H1 (cell line): ENCODE data around the gene DAPK2. TPM values are rescaled to one million over a fixed set of nuclear protein-coding genes. Genes with fewer than 3 reads are reported as not detected.

Source experiments
- CTCF ChIA-PET: fragments of 300-600 bp; sonication (Branson Sonifier 250); formaldehyde crosslinking; loops from one replicate; lab custom pipeline; 2021; ENCODE audit not compliant: partially characterized antibody; lab: Charles Lee
- POLR2A ChIA-PET: fragments of 300-600 bp; sonication (Branson Sonifier 250); formaldehyde crosslinking; loops from one replicate; lab custom pipeline; 2021; ENCODE audit warnings: inconsistent platforms; ENCODE audit not compliant: partially characterized antibody; lab: Charles Lee
- DNase-seq, 2 experiments: peaks; one replicate each; pipeline versions ENCODE4 v3.0.0 to v3.0.0-alpha.2; 2010 to 2022; ENCODE audit warnings: low spot score in 2 of 2, low read depth in 1 of 2, mixed read lengths in 1 of 2
- FAIRE-seq: peaks from 2 replicates; lab custom pipeline; 2011; peaks lifted over from hg19 to GRCh38; lab: Jason Lieb, UNC
- H2AFZ ChIP-seq: 2 replicates; pipeline ENCODE4 v1.8.1; 2012; ENCODE audit warnings: low read length, inconsistent platforms
- H2AK5ac ChIP-seq: 2 replicates; pipeline ENCODE4 v1.6.1; 2013; ENCODE audit warnings: low read depth, low read length
- H2BK120ac ChIP-seq: replicated peaks from 2 replicates; pipeline ENCODE3; 2013; ENCODE audit warnings: low read depth, low read length, inconsistent platforms
- H2BK12ac ChIP-seq: 2 replicates; pipeline ENCODE4 v1.6.1; 2013; ENCODE audit warnings: low read depth, low read length
- H2BK15ac ChIP-seq: 2 replicates; pipeline ENCODE4 v1.6.1; 2013; ENCODE audit warnings: low read length
- H2BK20ac ChIP-seq: 2 replicates; pipeline ENCODE4 v1.6.1; 2013; ENCODE audit warnings: low read length
- H2BK5ac ChIP-seq: 2 replicates; pipeline ENCODE4 v1.6.1; 2013; ENCODE audit warnings: low read depth, low read length
- H3K14ac ChIP-seq: 2 replicates; pipeline ENCODE4 v1.6.1; 2013; ENCODE audit warnings: inconsistent platforms; ENCODE audit not compliant: insufficient read length
- H3K18ac ChIP-seq: 2 replicates; pipeline ENCODE4 v1.6.1; 2013; ENCODE audit warnings: low read length; ENCODE audit errors: extremely low read depth
- H3K23ac ChIP-seq: 2 replicates; pipeline ENCODE4 v1.6.1; 2013; ENCODE audit warnings: inconsistent platforms; ENCODE audit not compliant: insufficient read length
- H3K23me2 ChIP-seq: 2 replicates; pipeline ENCODE4 v1.6.1; 2013; ENCODE audit warnings: low read depth, low read length
- H3K27ac ChIP-seq: 2 replicates; pipeline ENCODE4 v1.6.1; 2011; ENCODE audit warnings: low read depth, low read length, inconsistent platforms
- H3K27me3 ChIP-seq, 4 experiments: replicated peaks in 1 of 4; 1 replicate in 1 of 4; 2 replicates in 3 of 4; pipeline versions ENCODE4 v1.6.1 to v1.8.1; 2011 to 2013; ENCODE audit warnings: low read length in 3 of 4, mild to moderate bottlenecking in 3 of 4, inconsistent platforms in 2 of 4, mixed read lengths in 2 of 4, moderate library complexity in 1 of 4; ENCODE audit not compliant: control insufficient read depth in 3 of 4, insufficient read depth in 3 of 4; ENCODE audit errors: extremely low read depth in 1 of 4
- H3K36me3 ChIP-seq, 4 experiments: 2 replicates each; pipeline versions ENCODE4 v1.6.1 to v1.8.1; 2011 to 2013; ENCODE audit warnings: mild to moderate bottlenecking in 4 of 4, low read length in 3 of 4, moderate library complexity in 2 of 4, control low read depth in 1 of 4, inconsistent platforms in 1 of 4; ENCODE audit not compliant: insufficient read depth in 4 of 4, control insufficient read depth in 2 of 4
- H3K4ac ChIP-seq: replicated peaks from 2 replicates; pipeline ENCODE3; 2013; ENCODE audit warnings: low read length, low read depth, mixed read lengths, inconsistent platforms; ENCODE audit not compliant: insufficient read length
- H3K4me1 ChIP-seq, 4 experiments: replicated peaks in 1 of 4; 1 replicate in 1 of 4; 2 replicates in 3 of 4; pipeline versions ENCODE4 v1.6.1 to v1.8.1; 2011 to 2013; ENCODE audit warnings: low read length in 3 of 4, inconsistent platforms in 2 of 4, mixed read lengths in 1 of 4; ENCODE audit not compliant: insufficient read depth in 4 of 4, control insufficient read depth in 3 of 4
- H3K4me2 ChIP-seq, 2 experiments: 2 replicates each; pipeline versions ENCODE4 v1.6.1 to v1.8.1; 2011 to 2013; ENCODE audit warnings: low read depth in 2 of 2, low read length in 2 of 2, control low read depth in 1 of 2, inconsistent platforms in 1 of 2, mild to moderate bottlenecking in 1 of 2; ENCODE audit not compliant: insufficient read depth in 1 of 2
- H3K4me3 ChIP-seq, 4 experiments: fragments of 200-600, 300-600 bp in 1 of 4; sonication (generic), shearing (Covaris generic), sonication (Bioruptor Twin) in 1 of 4; 2 replicates each; pipeline versions ENCODE4 v1.5.1 to v1.8.1; 2011 to 2016; ENCODE audit warnings: low read length in 4 of 4, low read depth in 3 of 4, control low read depth in 2 of 4, inconsistent platforms in 2 of 4, mild to moderate bottlenecking in 2 of 4, mixed read lengths in 1 of 4, moderate library complexity in 1 of 4; ENCODE audit not compliant: insufficient read depth in 2 of 4; ENCODE audit errors: extremely low read depth in 1 of 4
- H3K56ac ChIP-seq: replicated peaks from 2 replicates; pipeline ENCODE3; 2013; ENCODE audit warnings: low read depth, mild to moderate bottlenecking, mixed read lengths, low read length, inconsistent platforms; ENCODE audit not compliant: insufficient read length
- H3K79me1 ChIP-seq: 2 replicates; pipeline ENCODE4 v1.6.1; 2013; ENCODE audit warnings: low read depth, low read length, control low read depth
- H3K79me2 ChIP-seq, 2 experiments: 2 replicates each; pipeline versions ENCODE4 v1.6.1 to v1.8.1; 2012 to 2013; ENCODE audit warnings: low read length in 2 of 2, mild to moderate bottlenecking in 2 of 2, inconsistent platforms in 1 of 2; ENCODE audit not compliant: insufficient read depth in 2 of 2, control insufficient read depth in 1 of 2
- H3K9ac ChIP-seq, 4 experiments: replicated peaks in 1 of 4; 1 replicate in 1 of 4; 2 replicates in 3 of 4; pipeline versions ENCODE4 v1.6.1 to v1.8.1; 2011 to 2013; ENCODE audit warnings: low read depth in 3 of 4, low read length in 3 of 4, control low read depth in 2 of 4, mild to moderate bottlenecking in 2 of 4, moderate library complexity in 2 of 4, inconsistent platforms in 1 of 4; ENCODE audit errors: extremely low read depth in 1 of 4
- H3K9me3 ChIP-seq, 2 experiments: 2 replicates each; pipeline versions ENCODE4 v1.6.1 to v1.8.1; 2012 to 2013; ENCODE audit warnings: mild to moderate bottlenecking in 2 of 2, moderate library complexity in 2 of 2, control low read depth in 1 of 2, inconsistent platforms in 1 of 2, low read depth in 1 of 2, low read length in 1 of 2, mixed read lengths in 1 of 2; ENCODE audit not compliant: insufficient read depth in 2 of 2
- H4K20me1 ChIP-seq, 2 experiments: replicated peaks in 1 of 2; 2 replicates each; pipeline versions ENCODE3 to v1.8.1; 2011 to 2013; ENCODE audit warnings: inconsistent platforms in 2 of 2, low read length in 2 of 2, mild to moderate bottlenecking in 1 of 2; ENCODE audit not compliant: insufficient read depth in 2 of 2, control insufficient read depth in 1 of 2
- H4K5ac ChIP-seq: 2 replicates; pipeline ENCODE4 v1.6.1; 2013; ENCODE audit warnings: low read length, low read depth, mixed read lengths, inconsistent platforms; ENCODE audit not compliant: insufficient read length
- H4K8ac ChIP-seq: 2 replicates; pipeline ENCODE4 v1.8.0; 2013; ENCODE audit warnings: mild to moderate bottlenecking, moderate library complexity, low read length, inconsistent platforms; ENCODE audit not compliant: insufficient read depth; ENCODE audit errors: extremely low read depth
- H4K91ac ChIP-seq: replicated peaks from 2 replicates; pipeline ENCODE3; 2013; ENCODE audit warnings: low read length, mixed read lengths, inconsistent platforms; ENCODE audit not compliant: insufficient read length
- CHD1 ChIP-seq: IDR thresholded peaks from 2 replicates; pipeline ENCODE4 v1.6.1; 2012; ENCODE audit warnings: low read depth, low read length, improper control_type of control experiment
- CHD2 ChIP-seq: IDR thresholded peaks from 2 replicates; pipeline ENCODE4 v1.6.1; 2012; ENCODE audit warnings: low read length, improper control_type of control experiment
- GTF2F1 ChIP-seq: IDR thresholded peaks from 2 replicates; pipeline ENCODE4 v1.6.1; 2012; ENCODE audit warnings: low read depth, low read length, improper control_type of control experiment, borderline replicate concordance
- HDAC2 ChIP-seq, 2 experiments: fragments of 300-600 bp in 1 of 2; sonication (generic) in 1 of 2; IDR thresholded peaks; 2 replicates each; pipeline ENCODE4 v1.6.1; 2011 to 2012; ENCODE audit warnings: low read depth in 2 of 2, low read length in 2 of 2, mild to moderate bottlenecking in 2 of 2, moderate library complexity in 2 of 2, borderline replicate concordance in 1 of 2, inconsistent platforms in 1 of 2
- KDM1A ChIP-seq: fragments of 200-600, 300-600 bp; sonication (generic); IDR thresholded peaks from 2 replicates; pipeline ENCODE4 v1.7.1; 2016; ENCODE audit warnings: mild to moderate bottlenecking, low read length, borderline replicate concordance
- KDM4A ChIP-seq: IDR thresholded peaks from one replicate; pipeline ENCODE4 v1.7.1; 2012; ENCODE audit warnings: low read depth, mild to moderate bottlenecking, moderate library complexity, low read length, inconsistent platforms; ENCODE audit not compliant: severe bottlenecking
- MAX ChIP-seq: IDR thresholded peaks from 2 replicates; pipeline ENCODE4 v1.6.1; 2012; ENCODE audit warnings: inconsistent platforms
- POU5F1 ChIP-seq: IDR thresholded peaks from 2 replicates; pipeline ENCODE4 v1.6.1; 2011; ENCODE audit warnings: low read depth, mild to moderate bottlenecking, low read length, moderate library complexity
- RAD21 ChIP-seq, 2 experiments: IDR thresholded peaks in 1 of 2; conservative IDR thresholded peaks in 1 of 2; 2 replicates each; pipeline ENCODE4 v1.6.1; 2011; ENCODE audit warnings: low read depth in 2 of 2, low read length in 2 of 2, improper control_type of control experiment in 1 of 2, inconsistent platforms in 1 of 2, mild to moderate bottlenecking in 1 of 2, moderate library complexity in 1 of 2
- RBBP5 ChIP-seq: IDR thresholded peaks from 2 replicates; pipeline ENCODE4 v1.7.1; 2012; ENCODE audit warnings: low read depth, mild to moderate bottlenecking, inconsistent platforms, low read length, moderate library complexity, borderline replicate concordance
- RXRA ChIP-seq: IDR thresholded peaks from 2 replicates; pipeline ENCODE4 v1.6.1; 2011; ENCODE audit warnings: low read depth, mild to moderate bottlenecking, low read length, moderate library complexity; ENCODE audit not compliant: insufficient read depth
- SIRT6 ChIP-seq: IDR thresholded peaks from one replicate; pipeline ENCODE4 v1.7.1; 2012; ENCODE audit warnings: low read length, inconsistent platforms
- SIX5 ChIP-seq: IDR thresholded peaks from 2 replicates; pipeline ENCODE4 v1.6.1; 2011; ENCODE audit warnings: mild to moderate bottlenecking, low read depth, low read length
- SRF ChIP-seq: IDR thresholded peaks from 2 replicates; pipeline ENCODE4 v1.6.1; 2011; ENCODE audit warnings: mild to moderate bottlenecking, low read depth, low read length, moderate library complexity
- TEAD4 ChIP-seq: IDR thresholded peaks from 2 replicates; pipeline ENCODE4 v1.6.1; 2012; ENCODE audit warnings: low read depth, low read length, inconsistent platforms, mixed read lengths
- WGBS, 2 experiments: shearing (Covaris generic) in 1 of 2; methylation state at CpG; one replicate each; pipeline versions ENCODE4 v1.1.6 to v1.1.7; 2013 to 2015; ENCODE audit warnings: low lambda C conversion rate in 2 of 2, mixed read lengths in 2 of 2, inconsistent platforms in 1 of 2, low coverage in 1 of 2, missing lambda C conversion rate in 1 of 2; ENCODE audit not compliant: insufficient replicate concordance in 2 of 2, insufficient coverage in 1 of 2, insufficient read length in 1 of 2; ENCODE audit errors: extremely low coverage in 1 of 2, missing lambda C conversion rate in 1 of 2; 5-methylcytosine and 5-hydroxymethylcytosine counted together
- polyA plus RNA-seq, 7 experiments: library from polyadenylated mRNA; depleted of rRNA in 3 of 7; stranded (reverse) in 5 of 7; unstranded in 2 of 7; fragments of >200 nt in 5 of 7; fragments of 200-250 nt in 2 of 7; gene quantifications; 1 replicate in 5 of 7; 2 replicates in 1 of 7; 4 replicates in 1 of 7; pipeline versions ENCODE4 v1.2.1 to v1.2.3, GENCODE V29; 2011 to 2013; ENCODE audit warnings: missing spikeins in 2 of 7, mixed read lengths in 2 of 7
- total RNA-seq: library from RNA; stranded (reverse); fragmentation: NEBNext Ultra II Directional; extraction: Animal tissue kit (Norgen Biotek cat#: 25700); gene quantifications from 2 replicates; pipeline ENCODE4 v1.2.1, GENCODE V29; 2021

The DAPK2 gene
- total and polyA plus RNA-seq, 2 of the 8 experiments (the other 6 are each of a cell fraction or from before 2014, with no cell fraction given): 1.8 to 2.9 TPM

- no peak overlapping the region for H2BK15ac ChIP-seq
- H3K79me1 ChIP-seq: no peaks in the 10 kb centered on the region
- DNase-seq: no peak
- ChIA-PET CTCF (interaction anchor here (0.8 to 1.0 kb wide), 2 partner anchors 27 to 74 kb away, joined by 3 read pairs; partner anchors contain the start of gene DAPK2), POLR2A (no interaction called here)
- no peak overlapping the region for H3K18ac ChIP-seq
- H2BK12ac ChIP-seq: no peak overlapping the region
- no peak overlapping the region for H3K4ac ChIP-seq
- H3K4me1 ChIP-seq: peaks cover 3 to 5% (median 3%) of the 10 kb centered on the region in 4 experiments; a peak in 4 of 7 replicates
- no peak overlapping the region for H4K8ac ChIP-seq
- H2BK120ac ChIP-seq: no peak overlapping the region
- H3K27me3 ChIP-seq: no peaks in the 10 kb centered on the region
- H3K9me3 ChIP-seq: no peaks in the 10 kb centered on the region
- H3K23ac ChIP-seq: no peak overlapping the region
- no peak for FAIRE-seq
- H2BK5ac ChIP-seq: no peak overlapping the region
- no peak overlapping the region for H3K56ac ChIP-seq
- H3K9ac ChIP-seq: no peak overlapping the region
- no peaks in the 10 kb centered on the region for H3K79me2 ChIP-seq
- no peak overlapping the region for H4K91ac ChIP-seq
- no peak overlapping the region for H4K5ac ChIP-seq
- 86% methylated on average over 2 of the region's 2 CpGs; no CpG with 5 or more reads in 1 of the 2 experiments for WGBS, 2 experiments
- no peaks in the 10 kb centered on the region for H3K23me2 ChIP-seq
- no peak overlapping the region for H3K14ac ChIP-seq
- no peak overlapping the region for H3K4me2 ChIP-seq
- H3K36me3 ChIP-seq: no peaks in the 10 kb centered on the region
- H2BK20ac ChIP-seq: no peak overlapping the region
- H4K20me1 ChIP-seq: no peaks in the 10 kb centered on the region
- H2AK5ac ChIP-seq: no peak overlapping the region
- H3K4me3 ChIP-seq: no peak overlapping the region
- H2AFZ ChIP-seq: no peak overlapping the region
- H3K27ac ChIP-seq: no peak overlapping the region
- TF ChIP-seq CHD1: no peak
- no peak for TF ChIP-seq TEAD4
- TF ChIP-seq MAX: no peak
- no peak for TF ChIP-seq SIRT6
- no peak for TF ChIP-seq SRF
- no peak for TF ChIP-seq SIX5
- TF ChIP-seq RAD21 (IDR thresholded peaks at IDR 0.05 in 1 of 2, conservative IDR thresholded peaks at IDR 0.05 in 1 of 2; ENCODE audit: low read depth in 2 of 2, low read length in 2 of 2): no peak
- no peak for TF ChIP-seq HDAC2 (IDR thresholded peaks at IDR 0.05; ENCODE audit: borderline replicate concordance in 1 of 2, low read depth in 2 of 2, low read length in 2 of 2)
- no peak for TF ChIP-seq RBBP5
- no peak for TF ChIP-seq KDM4A
- no peak for TF ChIP-seq RXRA
- TF ChIP-seq POU5F1: no peak
- no peak for TF ChIP-seq GTF2F1
- TF ChIP-seq KDM1A: no peak
- TF ChIP-seq CHD2: no peak
These were observed 26.5 kb downstream of the DAPK2 start for GRCh38 chr15:64019764-64020163.
